GM13976 (cell line): ENCODE measurements around the gene DPF3.

Source experiments
- DNase-seq: peaks from one replicate; pipeline ENCODE4 v3.0.0; 2012; ENCODE audit warnings: low spot score
- in situ Hi-C: fragments of 300-500 bp; cut with MboI; formaldehyde crosslinking; loops from one replicate; pipeline ENCODE4 v1.12.0; 2022; ENCODE audit warnings: low sequenced_read_pairs, mixed read lengths, inconsistent platforms; ENCODE audit not compliant: unreplicated experiment
- TF ChIP-seq, protein P1 (sequence below): IDR thresholded peaks from 2 replicates; pipeline ENCODE4 v1.5.1; 2012; ENCODE audit warnings: borderline replicate concordance, mild to moderate bottlenecking; ENCODE audit not compliant: insufficient read depth; ENCODE audit errors: extremely low read depth, missing control alignments, control extremely low read depth

Gene DPF3

DNA sequence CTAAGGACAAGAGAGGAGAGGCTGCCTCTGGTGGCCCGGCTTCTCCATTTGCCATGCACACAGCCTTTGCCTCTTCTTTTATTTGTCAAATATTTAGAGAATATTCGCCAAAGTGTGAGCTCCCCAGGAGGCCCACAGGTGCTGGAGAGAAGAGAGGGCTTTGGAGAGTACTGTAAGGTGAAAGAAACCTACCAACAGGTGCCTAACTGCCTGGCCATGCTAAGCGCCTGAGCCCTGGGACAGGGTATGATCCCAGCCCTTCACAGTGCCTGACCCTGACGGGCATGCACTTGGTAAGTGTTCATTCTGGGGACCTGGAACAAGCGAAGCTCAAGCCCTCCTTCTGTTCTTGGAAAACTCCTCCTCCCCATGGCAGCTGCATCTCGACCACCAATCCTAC lies 106.1 kb downstream of the DPF3 start:
- TF ChIP-seq, protein P1, sequence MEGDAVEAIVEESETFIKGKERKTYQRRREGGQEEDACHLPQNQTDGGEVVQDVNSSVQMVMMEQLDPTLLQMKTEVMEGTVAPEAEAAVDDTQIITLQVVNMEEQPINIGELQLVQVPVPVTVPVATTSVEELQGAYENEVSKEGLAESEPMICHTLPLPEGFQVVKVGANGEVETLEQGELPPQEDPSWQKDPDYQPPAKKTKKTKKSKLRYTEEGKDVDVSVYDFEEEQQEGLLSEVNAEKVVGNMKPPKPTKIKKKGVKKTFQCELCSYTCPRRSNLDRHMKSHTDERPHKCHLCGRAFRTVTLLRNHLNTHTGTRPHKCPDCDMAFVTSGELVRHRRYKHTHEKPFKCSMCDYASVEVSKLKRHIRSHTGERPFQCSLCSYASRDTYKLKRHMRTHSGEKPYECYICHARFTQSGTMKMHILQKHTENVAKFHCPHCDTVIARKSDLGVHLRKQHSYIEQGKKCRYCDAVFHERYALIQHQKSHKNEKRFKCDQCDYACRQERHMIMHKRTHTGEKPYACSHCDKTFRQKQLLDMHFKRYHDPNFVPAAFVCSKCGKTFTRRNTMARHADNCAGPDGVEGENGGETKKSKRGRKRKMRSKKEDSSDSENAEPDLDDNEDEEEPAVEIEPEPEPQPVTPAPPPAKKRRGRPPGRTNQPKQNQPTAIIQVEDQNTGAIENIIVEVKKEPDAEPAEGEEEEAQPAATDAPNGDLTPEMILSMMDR: no peak
- in situ Hi-C loops: no loop called here
- no peak for DNase-seq

DNA sequence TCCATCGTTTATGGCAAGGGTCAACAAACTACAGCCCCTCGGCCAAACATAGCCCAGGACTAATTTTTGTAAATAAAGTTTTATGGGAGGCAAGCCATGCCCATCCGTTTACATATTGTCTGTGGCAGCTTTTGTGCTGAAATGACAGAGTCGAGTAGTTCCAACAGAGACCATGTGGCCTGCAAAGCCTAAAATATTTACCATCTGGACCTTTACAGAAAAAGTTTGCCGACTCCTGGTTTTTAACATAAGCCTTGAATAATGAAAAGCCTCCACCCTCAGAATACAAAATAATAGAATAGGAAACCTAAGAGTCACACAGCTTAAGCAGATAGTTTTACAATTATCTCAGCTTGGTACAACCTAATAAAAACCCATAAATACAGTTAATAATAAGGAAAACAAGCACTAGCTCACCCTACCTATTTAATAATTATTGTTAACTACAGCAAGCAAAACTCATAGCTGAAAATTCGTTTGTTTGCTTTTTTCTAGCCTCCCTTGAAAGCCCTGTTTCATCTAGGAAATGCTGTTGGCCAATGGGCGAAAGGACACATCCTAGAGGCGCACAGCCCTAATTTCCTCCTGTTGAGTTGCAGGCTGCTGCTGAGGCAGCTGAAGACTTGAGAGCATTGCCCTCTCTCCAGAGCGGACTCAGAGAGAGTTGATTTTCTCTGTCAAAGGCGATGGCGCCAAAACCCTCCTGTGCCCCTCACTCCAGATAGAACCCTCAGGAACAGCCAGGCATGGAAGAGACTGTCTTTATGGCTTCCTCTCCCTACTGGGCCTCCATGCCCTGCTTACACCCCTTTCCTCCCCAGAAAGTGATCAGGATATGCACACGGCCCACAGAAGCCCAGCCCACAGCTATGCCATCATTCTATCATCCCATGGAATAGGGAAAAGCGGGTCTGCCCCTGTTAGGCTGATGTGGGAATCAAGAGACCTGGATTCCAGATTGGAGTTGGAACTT lies 107.2 kb downstream of the DPF3 start:
- in situ Hi-C loops: no loop called here
- TF ChIP-seq, protein P1: no peak
- DNase-seq: no peak

DNA sequence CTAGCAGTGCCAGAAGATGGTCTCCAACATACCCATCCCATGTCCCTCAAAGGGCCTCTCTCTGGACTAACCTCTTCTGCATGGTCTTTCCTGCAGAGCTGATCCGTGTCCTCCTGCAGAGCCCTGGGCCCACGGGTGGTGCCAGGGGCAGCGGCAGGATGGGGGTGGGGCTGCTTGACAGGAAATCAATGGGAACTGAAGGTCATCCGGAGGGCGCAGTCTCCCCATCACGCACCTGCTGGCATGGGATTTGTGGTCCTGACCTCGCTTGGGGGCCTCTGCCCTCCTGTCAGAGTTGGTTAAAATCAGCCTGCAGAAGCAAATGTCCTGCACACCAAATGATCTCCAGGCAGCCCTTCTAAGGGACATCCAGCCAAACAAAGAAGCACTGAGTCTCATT lies 110.2 kb downstream of the DPF3 start:
- in situ Hi-C loops: no loop called here
- no peak for DNase-seq
- TF ChIP-seq, protein P1: no peak

DNA sequence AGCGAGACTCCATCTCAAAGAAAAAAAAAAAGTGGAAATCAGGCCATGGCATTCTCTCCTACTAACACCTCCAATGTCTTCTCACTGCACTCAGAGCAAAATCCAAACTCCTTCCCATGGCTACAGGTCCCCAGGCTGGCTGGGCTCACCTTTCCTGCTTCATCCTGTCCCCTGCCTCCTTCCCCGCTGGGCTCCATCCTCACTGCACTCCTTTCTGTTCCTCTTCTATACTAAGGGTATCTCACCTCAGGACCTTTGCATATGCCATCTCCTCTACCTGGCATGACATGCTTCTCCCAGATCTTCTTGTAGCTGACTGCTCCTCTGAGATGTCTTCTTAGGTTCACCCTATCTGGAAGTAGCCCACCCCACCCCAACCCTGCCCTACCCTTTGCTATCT lies 111.1 kb downstream of the DPF3 start:
- TF ChIP-seq, protein P1: no peak
- no peak for DNase-seq
- in situ Hi-C loops: no loop called here

DNA sequence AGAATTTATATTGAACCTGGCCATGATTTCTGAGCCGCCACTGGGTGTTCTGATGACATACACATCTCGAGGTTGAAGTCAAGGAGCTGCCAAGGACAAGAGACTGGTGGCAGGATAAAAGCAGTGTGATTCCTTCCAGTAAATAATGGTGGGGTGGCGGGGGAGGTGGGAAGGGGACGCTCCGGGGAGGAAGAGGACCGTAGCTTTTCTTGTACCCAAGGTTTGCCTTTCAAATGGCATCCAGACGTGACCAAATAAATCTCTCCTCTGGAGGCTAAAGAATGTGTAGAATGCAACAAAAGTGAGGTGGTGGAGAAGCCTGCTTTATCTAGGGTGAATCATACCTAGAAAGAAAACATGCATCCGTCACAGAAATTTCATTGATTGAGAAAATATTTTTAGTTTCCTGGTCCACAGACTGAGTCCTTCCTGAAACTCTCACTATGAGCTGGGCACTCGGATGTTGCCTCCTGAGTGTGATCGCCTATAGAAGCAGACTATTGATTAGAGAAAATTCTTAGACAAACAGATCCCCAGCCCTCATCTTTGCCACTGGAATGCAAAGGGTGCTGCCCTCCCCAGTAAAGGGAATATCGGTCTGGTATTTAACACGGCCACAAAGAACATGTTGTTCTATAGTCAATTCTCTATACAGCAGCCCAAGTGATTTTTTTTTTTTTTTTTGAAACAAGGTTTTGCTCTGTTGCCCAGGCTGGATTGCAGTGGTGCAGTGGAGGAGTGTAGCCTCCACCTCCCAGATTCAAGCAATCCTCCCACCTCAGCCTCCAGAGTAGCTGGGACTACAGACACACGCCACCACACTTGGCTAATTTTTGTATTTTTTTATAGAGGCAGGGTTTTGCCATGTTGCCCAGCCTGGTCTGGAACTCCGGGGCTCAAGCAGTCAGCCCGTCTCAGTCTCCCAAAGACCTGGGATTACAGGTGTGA lies 112.1 kb downstream of the DPF3 start:
- TF ChIP-seq, protein P1: no peak
- DNase-seq: no peak
- in situ Hi-C loops: no loop called here

DNA sequence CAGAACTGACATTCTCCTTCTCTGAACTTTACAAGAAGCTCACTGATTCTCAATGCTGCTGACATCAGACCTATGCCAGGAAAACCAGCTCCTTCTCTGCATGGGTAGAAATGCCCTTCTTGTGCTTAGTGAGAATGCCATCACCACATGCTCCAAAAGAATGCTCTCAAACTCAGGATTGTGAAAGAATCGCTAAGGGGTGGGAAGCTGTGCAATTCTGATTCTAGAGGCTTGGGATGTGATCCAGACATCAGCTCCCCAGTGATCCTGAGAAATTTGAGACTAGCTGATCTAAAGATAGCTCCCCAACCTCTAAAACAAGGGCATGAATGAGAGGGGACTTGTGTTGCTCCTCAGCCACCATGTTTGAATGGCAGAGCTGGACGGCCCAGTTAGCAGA lies 113.2 kb downstream of the DPF3 start:
- no peak for DNase-seq
- TF ChIP-seq, protein P1: no peak
- in situ Hi-C loops: no loop called here
